ENCODE data around the gene KIRREL3. TPM values are rescaled to one million over a fixed set of nuclear protein-coding genes. Genes with fewer than 3 reads are reported as not detected.

KIRREL3 gene
- total and polyA plus RNA-seq, 2 donors (not counting 3 experiments of a cell fraction or from before 2014, with no cell fraction given), result not detected

- CTCF ChIA-PET, result interaction anchor here (1.5 kb wide), 1 partner anchor 90 kb away, joined by 3 read pairs; no protein-coding TSS in a partner anchor
- no peaks in the 10 kb centered on the region for H3K36me3 ChIP-seq (ENCODE audit: control insufficient read depth in 2 of 2, extremely low read depth in 1 of 2, insufficient read depth in 2 of 2, low read length in 2 of 2)
- TF ChIP-seq MYC (IDR thresholded peaks at IDR 0.05; ENCODE audit: low read depth, low read length) (no peak), GATA2 (IDR thresholded peaks at IDR 0.05; ENCODE audit: insufficient read depth, insufficient read length, low read depth, low read length) (no peak), POLR2AphosphoS5 (IDR thresholded peaks at IDR 0.05; ENCODE audit: insufficient read depth, low read depth, low read length) (no peak), JUN (IDR thresholded peaks at IDR 0.05; ENCODE audit: borderline replicate concordance, insufficient read depth, insufficient read length, low read depth) (no peak), CTCF (IDR thresholded peaks at IDR 0.05; ENCODE audit: extremely low read depth in 1 of 2, insufficient read depth in 1 of 2, low read depth in 1 of 2, low read length in 2 of 2) (no peak), EZH2 (IDR thresholded peaks at IDR 0.05; ENCODE audit: borderline replicate concordance, low read depth, low read length, severe bottlenecking) (no peak), MAX (IDR thresholded peaks at IDR 0.05; ENCODE audit: insufficient read depth, insufficient read length) (no peak), FOS (IDR thresholded peaks at IDR 0.05; ENCODE audit: borderline replicate concordance, insufficient read depth, low read length) (no peak), POLR2A (IDR thresholded peaks at IDR 0.05; ENCODE audit: low read depth, low read length) (no peak)
- no TSS peak for BruUV-seq (replicated peaks)
- H3K9ac ChIP-seq (replicated peaks; ENCODE audit: extremely low read depth, insufficient read depth, low read length), result no peak overlapping the region
- DNase-seq (ENCODE audit: low read depth, low spot score) (no peak), FAIRE-seq (no peak)
- intact Hi-C loops (cut with micrococcal nuclease) (no loop called here), dilution Hi-C loops (cut with MboI; ENCODE audit: extremely low pct_ligation_motif_present, low sequenced_read_pairs) (no loop called here)
- POLR2A ChIA-PET, result no interaction called here
- H3K27me3 ChIP-seq (ENCODE audit: control insufficient read depth in 2 of 2, insufficient read depth in 2 of 2, low read length in 2 of 2), result no peaks in the 10 kb centered on the region
- H3K27ac ChIP-seq (ENCODE audit: insufficient read depth, low read depth, low read length), result no peak overlapping the region
- no peaks in the 10 kb centered on the region for H3K79me2 ChIP-seq (ENCODE audit: control insufficient read depth, insufficient read depth, low read length)
- H3K4me2 ChIP-seq (ENCODE audit: insufficient read depth, low read length), result no peak overlapping the region
- H3K9me1 ChIP-seq (replicated peaks; ENCODE audit: control insufficient read depth, extremely low read depth, insufficient read depth, low read length), result no peaks in the 10 kb centered on the region
- H3K4me1 ChIP-seq (ENCODE audit: control insufficient read depth, extremely low read depth, insufficient read depth, low read length), result no peaks in the 10 kb centered on the region
- no peak overlapping the region for H2AFZ ChIP-seq (ENCODE audit: low read depth, low read length)
- no peaks in the 10 kb centered on the region for H4K20me1 ChIP-seq (replicated peaks; ENCODE audit: control insufficient read depth, extremely low read depth, insufficient read depth, low read length)
- H3K4me3 ChIP-seq (replicated peaks in 1 of 3; ENCODE audit: insufficient read depth in 1 of 3, low read depth in 1 of 3, low read length in 3 of 3), result no peak overlapping the region
- H3K9me3 ChIP-seq (replicated peaks; ENCODE audit: control insufficient read depth, insufficient read depth, low read length), result no peaks in the 10 kb centered on the region
Observed at GRCh38 chr11:126390272-126390867, 610.2 kb downstream of the KIRREL3 start.

Data from endothelial cell of umbilical vein (primary cell).